Activated CD8-positive, alpha-beta memory T cell treated with anti-CD3 and anti-CD28 coated beads for 1 hour (primary cell): ENCODE data around the gene LMF1.

ENCODE experiments used
- DNase-seq, 2 donors: peaks; one replicate each; pipeline ENCODE4 v3.0.0-alpha.2; 2020; ENCODE audit warnings: low read depth in 1 of 2; ENCODE audit errors: extremely low read depth in 1 of 2

LMF1 gene

GRCh38 chr16:970766-971581 is at the start of gene LMF1:
TSS of gene LMF1 (minus strand) at chr16:970984. CDS start at chr16:970980, 4 bp downstream.
- peak; percentile 80 to 98 for DNase-seq

GRCh38 chr16:1020091-1020399 is 49.3 kb upstream of the LMF1 start:
- DNase-seq, result no peak

GRCh38 chr16:1019231-1020090 is 48.7 kb upstream of the LMF1 start:
- no peak for DNase-seq

GRCh38 chr16:1018447-1019198 is 47.8 kb upstream of the LMF1 start:
- no peak for DNase-seq

GRCh38 chr16:1014771-1015495 is 44.1 kb upstream of the LMF1 start:
- no peak for DNase-seq

- DNase-seq, result no peak
These were observed 43.4 kb upstream of the LMF1 start for GRCh38 chr16:1014221-1014620.

- DNase-seq, result no peak
These were observed 42.8 kb upstream of the LMF1 start for GRCh38 chr16:1013593-1013900.

GRCh38 chr16:1012722-1013592 is 42.2 kb upstream of the LMF1 start:
- no peak for DNase-seq

- DNase-seq, result no peak
These were observed 41.4 kb upstream of the LMF1 start for GRCh38 chr16:1012135-1012534.

GRCh38 chr16:1011316-1012082 is 40.7 kb upstream of the LMF1 start:
- no peak for DNase-seq

GRCh38 chr16:1010815-1011214 is 40.0 kb upstream of the LMF1 start:
- DNase-seq, result no peak

- no peak for DNase-seq
These were observed 39.5 kb upstream of the LMF1 start for GRCh38 chr16:1010251-1010650.

- DNase-seq, result no peak
These were observed 38.8 kb upstream of the LMF1 start for GRCh38 chr16:1009358-1010150.

GRCh38 chr16:1008085-1008484 is 37.3 kb upstream of the LMF1 start:
- DNase-seq, result no peak

GRCh38 chr16:1007284-1007850 is 36.6 kb upstream of the LMF1 start:
- no peak for DNase-seq

- no peak for DNase-seq
These were observed 36.0 kb upstream of the LMF1 start for GRCh38 chr16:1006781-1007180.

GRCh38 chr16:1005286-1005685 is 34.5 kb upstream of the LMF1 start:
- DNase-seq, result no peak
